Spleen (tissue), 11 donors: Measurements from ENCODE around the gene TMEM107. TPM values are rescaled to one million over a fixed set of nuclear protein-coding genes. Genes with fewer than 3 reads are reported as not detected.
A peak's percentile ranks its signal among the peaks of the same experiment; 100 is the strongest.

Experiments
- DNase-seq: peaks from one replicate; pipeline ENCODE4 v3.0.0-alpha.2; 2020
- H3K27ac ChIP-seq, 8 donors: fragments of 200-600 bp; sonication (generic) in 7 of 8; 1 replicate in 4 of 8; 2 replicates in 4 of 8; pipeline versions ENCODE4 v1.5.0 to v1.8.0; 2016 to 2021; ENCODE audit warnings: inconsistent platforms in 4 of 8, mild to moderate bottlenecking in 4 of 8, moderate library complexity in 1 of 8
- H3K27me3 ChIP-seq, 7 donors: fragments of 200-600 bp; sonication (generic) in 6 of 7; replicated peaks in 1 of 7; 1 replicate in 4 of 7; 2 replicates in 3 of 7; pipeline versions ENCODE4 v1.5.0 to v1.8.0; 2016 to 2021; ENCODE audit warnings: inconsistent platforms in 3 of 7, mild to moderate bottlenecking in 1 of 7
- H3K36me3 ChIP-seq, 6 donors: fragments of 200-600 bp; sonication (generic) in 5 of 6; 1 replicate in 4 of 6; 2 replicates in 2 of 6; pipeline versions ENCODE4 v1.5.0 to v1.8.0; 2016 to 2021; ENCODE audit warnings: inconsistent platforms in 2 of 6
- H3K4me1 ChIP-seq, 6 donors: fragments of 200-600 bp; sonication (generic) in 5 of 6; 1 replicate in 3 of 6; 2 replicates in 3 of 6; pipeline versions ENCODE4 v1.5.0 to v1.8.0; 2016 to 2021; ENCODE audit warnings: inconsistent platforms in 3 of 6
- H3K4me3 ChIP-seq, 8 donors: fragments of 200-600 bp; sonication (generic) in 7 of 8; 1 replicate in 4 of 8; 2 replicates in 4 of 8; pipeline versions ENCODE4 v1.5.0 to v1.8.0; 2016 to 2021; ENCODE audit warnings: inconsistent platforms in 4 of 8, mild to moderate bottlenecking in 4 of 8, moderate library complexity in 2 of 8
- H3K9me3 ChIP-seq, 8 donors: fragments of 200-600 bp; sonication (generic) in 7 of 8; 1 replicate in 4 of 8; 2 replicates in 4 of 8; pipeline versions ENCODE4 v1.5.0 to v1.8.0; 2016 to 2021; ENCODE audit warnings: inconsistent platforms in 4 of 8
- POLR2A ChIP-seq, 3 donors: fragments of 450-650 bp; IDR thresholded peaks; one replicate each; pipeline ENCODE4 v1.5.1; 2017; ENCODE audit warnings: antibody characterized with exemption in 3 of 3, mild to moderate bottlenecking in 1 of 3
- POLR2AphosphoS5 ChIP-seq, 3 donors: sonication (generic); formaldehyde crosslinking; IDR thresholded peaks; one replicate each; pipeline ENCODE4 v1.5.1; 2017; ENCODE audit warnings: antibody characterized with exemption in 3 of 3
- whole genome bisulfite sequencing, 5 donors: extraction: QIAGEN DNeasy Blood & Tissue Kit in 3 of 5; methylation state at CpG; one replicate each; pipeline versions ENCODE4 v1.1.5 to v1.1.7; 2013 to 2018; 5-methylcytosine and 5-hydroxymethylcytosine counted together
- intact Hi-C: fragments of 100-400 bp; cut with DNase I; formaldehyde crosslinking; loops from one replicate; pipeline ENCODE4 v1.15.0; 2023; ENCODE audit warnings: low total_unique reads
- polyA plus RNA-seq, 3 donors: library from polyadenylated mRNA; stranded (reverse); fragments of 200-250 nt; gene quantifications; one replicate each; pipeline ENCODE4 v1.2.1, GENCODE V29; 2013
- total RNA-seq, 7 donors: library from RNA; depleted of rRNA in 3 of 7; stranded (reverse); fragments of >200 nt in 3 of 7; fragmentation: NEBNext Ultra II Directional in 4 of 7; extraction: Animal tissue kit (Norgen Biotek cat#: 25700) in 4 of 7; gene quantifications; one replicate each; pipeline versions ENCODE4 v1.1.0 to v1.2.1, GENCODE V29; 2016 to 2021
- TF ChIP-seq, protein P1 (sequence below), 11 experiments: fragments of 200-600 bp in 7 of 11; fragments of 450-650 bp in 4 of 11; sonication (generic) in 4 of 11; IDR thresholded peaks in 8 of 11; conservative IDR thresholded peaks in 3 of 11; 1 replicate in 7 of 11; 2 replicates in 4 of 11; pipeline versions ENCODE4 v1.4.0 to v1.8.0; 2016 to 2021; ENCODE audit warnings: antibody characterized with exemption in 11 of 11, inconsistent platforms in 4 of 11, mild to moderate bottlenecking in 1 of 11
- donor health status: healthy with polysubstance abuse.
- donor health status: DM: no; HTN: no; CAD: no; lungs with moderate emphysema.
- donor health status: DM: no; HTN: no; CAD: no.
- donor health status: Bipolar disorder and iron deficiency.
- donor health status: healthy.
- donor health status: DM: no; HTN: no; CAD: no.
- donor health status: DM: yes; HTN: yes; CAD: no.

Gene TMEM107
- total and polyA plus RNA-seq, 10 donors: 8.1 to 42.2 (median 16.6) TPM

DNA sequence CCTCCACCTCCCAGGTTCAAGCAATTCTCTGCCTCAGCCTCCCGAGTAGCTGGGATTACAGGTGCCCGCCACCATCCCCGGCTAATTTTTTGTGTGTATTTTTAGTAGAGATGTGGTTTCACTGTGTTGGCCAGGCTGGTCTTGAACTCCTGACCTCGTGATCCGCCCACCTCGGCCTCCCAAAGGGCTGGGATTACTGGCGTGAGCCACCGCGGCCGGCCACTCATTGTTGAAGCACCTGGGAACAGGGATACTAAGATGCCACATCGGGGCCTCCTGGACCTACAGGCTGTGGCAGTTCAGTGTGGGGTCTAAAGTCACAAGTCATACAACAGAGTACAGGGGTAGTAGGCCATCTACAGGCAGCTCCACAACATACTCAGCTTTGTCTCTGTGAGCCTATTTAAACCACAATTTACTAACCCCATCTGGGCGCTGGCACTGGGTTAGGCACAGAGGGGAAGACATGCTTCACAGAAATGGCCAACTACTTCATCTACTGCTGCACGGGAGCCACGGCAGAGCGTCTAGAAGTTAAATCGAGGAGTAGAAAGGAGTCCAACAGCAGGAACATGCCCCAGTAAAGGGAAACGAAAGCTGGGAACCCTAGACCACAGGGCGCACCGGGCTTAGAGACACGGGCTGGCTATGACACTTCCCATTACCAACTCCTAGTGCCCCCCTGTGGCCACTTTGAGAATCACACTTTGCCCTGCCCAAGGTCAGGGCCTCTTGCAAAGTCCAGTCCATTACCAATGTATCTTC lies 17.7 kb downstream of the TMEM107 start:
- H3K27me3 ChIP-seq: no peaks in the 10 kb centered on the region
- peak overlapping the region in 2 of 8 donors; percentile 7 to 48 for H3K4me3 ChIP-seq
- peaks cover 46 to 87% (median 80%) of the 10 kb centered on the region in 6 donors for H3K4me1 ChIP-seq
- TF ChIP-seq, protein P1, sequence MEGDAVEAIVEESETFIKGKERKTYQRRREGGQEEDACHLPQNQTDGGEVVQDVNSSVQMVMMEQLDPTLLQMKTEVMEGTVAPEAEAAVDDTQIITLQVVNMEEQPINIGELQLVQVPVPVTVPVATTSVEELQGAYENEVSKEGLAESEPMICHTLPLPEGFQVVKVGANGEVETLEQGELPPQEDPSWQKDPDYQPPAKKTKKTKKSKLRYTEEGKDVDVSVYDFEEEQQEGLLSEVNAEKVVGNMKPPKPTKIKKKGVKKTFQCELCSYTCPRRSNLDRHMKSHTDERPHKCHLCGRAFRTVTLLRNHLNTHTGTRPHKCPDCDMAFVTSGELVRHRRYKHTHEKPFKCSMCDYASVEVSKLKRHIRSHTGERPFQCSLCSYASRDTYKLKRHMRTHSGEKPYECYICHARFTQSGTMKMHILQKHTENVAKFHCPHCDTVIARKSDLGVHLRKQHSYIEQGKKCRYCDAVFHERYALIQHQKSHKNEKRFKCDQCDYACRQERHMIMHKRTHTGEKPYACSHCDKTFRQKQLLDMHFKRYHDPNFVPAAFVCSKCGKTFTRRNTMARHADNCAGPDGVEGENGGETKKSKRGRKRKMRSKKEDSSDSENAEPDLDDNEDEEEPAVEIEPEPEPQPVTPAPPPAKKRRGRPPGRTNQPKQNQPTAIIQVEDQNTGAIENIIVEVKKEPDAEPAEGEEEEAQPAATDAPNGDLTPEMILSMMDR (IDR thresholded peaks at IDR 0.05 in 8 of 11, conservative IDR thresholded peaks at IDR 0.05 in 3 of 11): peak; percentile 89 to 98 (median 96)
- TF ChIP-seq POLR2AphosphoS5 (IDR thresholded peaks at IDR 0.05) (peak; percentile 35 to 81 (median 70)), POLR2A (IDR thresholded peaks at IDR 0.05) (no peak)
- H3K36me3 ChIP-seq: peaks cover 0 to 39% (median 23%) of the 10 kb centered on the region in 6 donors
- intact Hi-C loops: no loop called here
- peak; percentile 95 for DNase-seq
- 31 to 50% (median 44%) methylated on average over 19 to 20 of the region's 20 CpGs for WGBS, 5 donors
- peak overlapping the region; percentile 69 to 100 (median 98) for H3K27ac ChIP-seq
- H3K9me3 ChIP-seq: no peaks in the 10 kb centered on the region

DNA sequence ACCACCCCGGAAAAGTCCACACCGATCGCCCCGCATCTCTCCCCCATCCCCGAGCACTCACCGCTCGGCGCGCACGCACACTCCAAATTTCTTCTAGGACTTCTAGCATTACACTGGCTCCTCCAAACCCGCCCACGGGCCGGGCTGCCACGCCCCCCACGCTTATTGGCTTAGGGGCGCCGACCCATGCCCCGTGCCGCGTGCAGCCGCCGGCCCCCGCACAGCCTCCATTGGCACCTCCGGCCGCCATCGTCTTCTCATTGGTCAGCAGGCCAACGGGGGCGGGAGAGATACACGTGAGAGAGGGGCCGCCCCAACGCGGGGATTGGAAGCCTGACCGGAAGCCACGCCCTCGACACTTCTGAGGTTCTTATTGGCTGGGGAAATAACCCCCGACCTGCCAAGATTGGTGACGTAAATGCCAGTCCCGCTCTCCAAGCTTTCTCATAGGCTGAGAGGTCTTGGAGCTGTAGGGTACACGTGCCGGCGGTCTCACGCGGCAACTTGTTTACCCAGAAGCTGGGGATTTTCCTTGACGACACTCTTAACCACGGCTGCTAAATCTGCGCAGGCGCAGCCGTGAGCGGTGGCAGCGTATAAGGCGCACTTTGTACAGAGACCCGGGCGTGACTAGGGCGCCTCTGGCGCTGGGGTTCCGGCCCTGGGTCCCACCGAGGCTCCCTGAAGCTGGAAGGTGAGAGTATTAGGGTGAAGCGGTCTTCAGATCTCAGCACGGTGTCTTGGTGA lies 19.8 kb downstream of the TMEM107 start:
- peaks cover 53 to 93% (median 83%) of the 10 kb centered on the region in 6 donors for H3K4me1 ChIP-seq
- TF ChIP-seq POLR2A (IDR thresholded peaks at IDR 0.05) (peak; percentile 99 to 100 (median 99)), POLR2AphosphoS5 (IDR thresholded peaks at IDR 0.05) (peak; percentile 100)
- TF ChIP-seq, protein P1 (IDR thresholded peaks at IDR 0.05 in 8 of 11, conservative IDR thresholded peaks at IDR 0.05 in 3 of 11): peak in 2 of 11 experiments; percentile 32 to 35
- WGBS, 5 donors: 0 to 2% (median 0%) methylated on average over 50 to 59 of the region's 59 CpGs

DNA sequence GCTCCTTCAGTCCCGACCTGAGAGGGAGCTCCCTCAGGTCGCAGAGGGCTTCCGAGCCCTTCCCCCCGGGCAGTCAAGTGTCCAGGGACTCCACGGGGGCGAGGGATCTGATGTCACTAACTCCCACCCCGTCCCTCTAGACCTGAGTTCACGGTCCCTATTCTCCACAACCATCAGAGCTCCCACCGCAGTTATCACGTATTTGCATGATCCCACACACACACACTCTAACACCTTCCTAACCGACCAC lies 20.3 kb downstream of the TMEM107 start:
- TF ChIP-seq POLR2AphosphoS5 (IDR thresholded peaks at IDR 0.05) (no peak), POLR2A (IDR thresholded peaks at IDR 0.05) (no peak)
- TF ChIP-seq, protein P1 (IDR thresholded peaks at IDR 0.05 in 8 of 11, conservative IDR thresholded peaks at IDR 0.05 in 3 of 11): no peak
- Histone ChIP-seq H3K27me3 (no peaks in the 10 kb centered on the region), H3K4me3 (peak overlapping the region; percentile 39 to 79 (median 52)), H3K4me1 (peaks cover 50 to 93% (median 83%) of the 10 kb centered on the region in 6 donors), H3K9me3 (no peaks in the 10 kb centered on the region), H3K27ac (peak overlapping the region; percentile 96 to 100 (median 98)), H3K36me3 (peaks cover 0 to 42% (median 15%) of the 10 kb centered on the region in 6 donors)
- intact Hi-C loops: no loop called here
- DNase-seq: peak; percentile 89
- 1 to 5% (median 2%) methylated on average over 8 to 11 of the region's 11 CpGs for whole genome bisulfite sequencing, 5 donors

More for the DNA sequence above, 19.8 kb downstream of the TMEM107 start:
- H3K36me3 ChIP-seq: peaks cover 0 to 45% (median 20%) of the 10 kb centered on the region in 6 donors
- H3K9me3 ChIP-seq: no peaks in the 10 kb centered on the region
- peak overlapping the region; percentile 39 to 79 (median 52) for H3K4me3 ChIP-seq
- DNase-seq: peak; percentile 100
- H3K27me3 ChIP-seq: no peaks in the 10 kb centered on the region
- intact Hi-C loops: no loop called here
- peak overlapping the region; percentile 96 to 100 (median 98) for H3K27ac ChIP-seq
